Measurements from ENCODE around the gene YAP1.

DNA sequence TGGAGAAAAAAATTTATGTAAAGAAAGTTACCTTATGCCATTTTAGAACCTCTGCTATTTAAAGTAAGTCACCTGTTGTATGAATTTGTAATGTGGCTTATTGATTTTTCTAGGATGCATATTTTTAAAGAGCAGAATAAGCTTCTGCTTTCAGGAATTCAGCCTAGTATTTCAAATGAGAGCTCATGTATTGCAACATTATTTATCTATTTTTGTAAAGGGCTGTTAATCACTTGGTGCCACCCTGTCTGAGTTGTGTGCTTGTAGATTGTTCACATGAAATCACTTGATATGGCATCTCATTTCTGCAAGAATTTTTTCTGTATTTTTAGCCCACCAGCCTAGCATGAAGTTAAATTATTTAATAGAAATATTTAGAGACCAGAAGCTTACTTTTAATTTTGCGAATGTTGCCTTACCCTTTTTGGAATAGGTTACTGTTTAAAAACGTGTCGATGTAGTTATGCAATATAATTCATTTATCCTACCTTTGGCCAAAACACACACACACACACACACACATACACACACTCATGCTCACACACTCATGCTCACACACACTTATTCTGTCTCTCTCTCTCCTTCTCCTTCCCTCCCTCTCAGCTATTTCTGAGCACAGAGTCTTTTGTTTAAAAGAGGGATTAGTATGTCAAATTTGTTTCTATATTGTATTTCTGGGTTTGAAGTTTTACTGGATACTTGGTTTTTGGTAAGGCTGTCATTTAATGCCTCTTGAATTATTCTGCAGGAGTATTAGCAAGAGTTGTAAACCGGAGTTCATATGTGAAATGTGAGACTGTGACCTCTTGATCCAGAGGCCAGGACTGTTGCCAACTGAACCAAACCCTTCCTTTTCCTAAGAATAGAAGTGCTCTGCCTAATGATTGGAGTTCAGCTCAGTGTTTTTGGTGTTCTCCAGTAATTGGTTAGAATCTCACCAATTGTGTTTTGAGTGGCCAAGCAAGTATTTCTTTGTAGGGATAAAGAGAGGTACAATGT is 34.4 kb downstream of the YAP1 start:
- TF ChIP-seq, protein P1, sequence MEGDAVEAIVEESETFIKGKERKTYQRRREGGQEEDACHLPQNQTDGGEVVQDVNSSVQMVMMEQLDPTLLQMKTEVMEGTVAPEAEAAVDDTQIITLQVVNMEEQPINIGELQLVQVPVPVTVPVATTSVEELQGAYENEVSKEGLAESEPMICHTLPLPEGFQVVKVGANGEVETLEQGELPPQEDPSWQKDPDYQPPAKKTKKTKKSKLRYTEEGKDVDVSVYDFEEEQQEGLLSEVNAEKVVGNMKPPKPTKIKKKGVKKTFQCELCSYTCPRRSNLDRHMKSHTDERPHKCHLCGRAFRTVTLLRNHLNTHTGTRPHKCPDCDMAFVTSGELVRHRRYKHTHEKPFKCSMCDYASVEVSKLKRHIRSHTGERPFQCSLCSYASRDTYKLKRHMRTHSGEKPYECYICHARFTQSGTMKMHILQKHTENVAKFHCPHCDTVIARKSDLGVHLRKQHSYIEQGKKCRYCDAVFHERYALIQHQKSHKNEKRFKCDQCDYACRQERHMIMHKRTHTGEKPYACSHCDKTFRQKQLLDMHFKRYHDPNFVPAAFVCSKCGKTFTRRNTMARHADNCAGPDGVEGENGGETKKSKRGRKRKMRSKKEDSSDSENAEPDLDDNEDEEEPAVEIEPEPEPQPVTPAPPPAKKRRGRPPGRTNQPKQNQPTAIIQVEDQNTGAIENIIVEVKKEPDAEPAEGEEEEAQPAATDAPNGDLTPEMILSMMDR (IDR thresholded peaks at IDR 0.05; ENCODE audit: low read depth, low read length, missing input control): no peak
- peak in 1 of 2 donors; percentile 5 for TF ChIP-seq RAD21 (IDR thresholded peaks at IDR 0.05)
- TF ChIP-seq, protein P2, sequence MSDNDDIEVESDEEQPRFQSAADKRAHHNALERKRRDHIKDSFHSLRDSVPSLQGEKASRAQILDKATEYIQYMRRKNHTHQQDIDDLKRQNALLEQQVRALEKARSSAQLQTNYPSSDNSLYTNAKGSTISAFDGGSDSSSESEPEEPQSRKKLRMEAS (IDR thresholded peaks at IDR 0.05): no peak
- TF ChIP-seq TAF1 (conservative IDR thresholded peaks at IDR 0.05): no peak
- TF ChIP-seq, protein P3, sequence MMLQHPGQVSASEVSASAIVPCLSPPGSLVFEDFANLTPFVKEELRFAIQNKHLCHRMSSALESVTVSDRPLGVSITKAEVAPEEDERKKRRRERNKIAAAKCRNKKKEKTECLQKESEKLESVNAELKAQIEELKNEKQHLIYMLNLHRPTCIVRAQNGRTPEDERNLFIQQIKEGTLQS (IDR thresholded peaks at IDR 0.05): no peak
- TF ChIP-seq YY1 (IDR thresholded peaks at IDR 0.05): no peak
- no peak for TF ChIP-seq EGR1 (IDR thresholded peaks at IDR 0.05; ENCODE audit: low read depth in 2 of 2)
- TF ChIP-seq, protein P4, sequence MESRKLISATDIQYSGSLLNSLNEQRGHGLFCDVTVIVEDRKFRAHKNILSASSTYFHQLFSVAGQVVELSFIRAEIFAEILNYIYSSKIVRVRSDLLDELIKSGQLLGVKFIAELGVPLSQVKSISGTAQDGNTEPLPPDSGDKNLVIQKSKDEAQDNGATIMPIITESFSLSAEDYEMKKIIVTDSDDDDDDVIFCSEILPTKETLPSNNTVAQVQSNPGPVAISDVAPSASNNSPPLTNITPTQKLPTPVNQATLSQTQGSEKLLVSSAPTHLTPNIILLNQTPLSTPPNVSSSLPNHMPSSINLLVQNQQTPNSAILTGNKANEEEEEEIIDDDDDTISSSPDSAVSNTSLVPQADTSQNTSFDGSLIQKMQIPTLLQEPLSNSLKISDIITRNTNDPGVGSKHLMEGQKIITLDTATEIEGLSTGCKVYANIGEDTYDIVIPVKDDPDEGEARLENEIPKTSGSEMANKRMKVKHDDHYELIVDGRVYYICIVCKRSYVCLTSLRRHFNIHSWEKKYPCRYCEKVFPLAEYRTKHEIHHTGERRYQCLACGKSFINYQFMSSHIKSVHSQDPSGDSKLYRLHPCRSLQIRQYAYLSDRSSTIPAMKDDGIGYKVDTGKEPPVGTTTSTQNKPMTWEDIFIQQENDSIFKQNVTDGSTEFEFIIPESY (IDR thresholded peaks at IDR 0.05): no peak
- no peak for TF ChIP-seq SP1 (IDR thresholded peaks at IDR 0.05)
- TF ChIP-seq JUND (IDR thresholded peaks at IDR 0.05): no peak
- TF ChIP-seq, protein P5, sequence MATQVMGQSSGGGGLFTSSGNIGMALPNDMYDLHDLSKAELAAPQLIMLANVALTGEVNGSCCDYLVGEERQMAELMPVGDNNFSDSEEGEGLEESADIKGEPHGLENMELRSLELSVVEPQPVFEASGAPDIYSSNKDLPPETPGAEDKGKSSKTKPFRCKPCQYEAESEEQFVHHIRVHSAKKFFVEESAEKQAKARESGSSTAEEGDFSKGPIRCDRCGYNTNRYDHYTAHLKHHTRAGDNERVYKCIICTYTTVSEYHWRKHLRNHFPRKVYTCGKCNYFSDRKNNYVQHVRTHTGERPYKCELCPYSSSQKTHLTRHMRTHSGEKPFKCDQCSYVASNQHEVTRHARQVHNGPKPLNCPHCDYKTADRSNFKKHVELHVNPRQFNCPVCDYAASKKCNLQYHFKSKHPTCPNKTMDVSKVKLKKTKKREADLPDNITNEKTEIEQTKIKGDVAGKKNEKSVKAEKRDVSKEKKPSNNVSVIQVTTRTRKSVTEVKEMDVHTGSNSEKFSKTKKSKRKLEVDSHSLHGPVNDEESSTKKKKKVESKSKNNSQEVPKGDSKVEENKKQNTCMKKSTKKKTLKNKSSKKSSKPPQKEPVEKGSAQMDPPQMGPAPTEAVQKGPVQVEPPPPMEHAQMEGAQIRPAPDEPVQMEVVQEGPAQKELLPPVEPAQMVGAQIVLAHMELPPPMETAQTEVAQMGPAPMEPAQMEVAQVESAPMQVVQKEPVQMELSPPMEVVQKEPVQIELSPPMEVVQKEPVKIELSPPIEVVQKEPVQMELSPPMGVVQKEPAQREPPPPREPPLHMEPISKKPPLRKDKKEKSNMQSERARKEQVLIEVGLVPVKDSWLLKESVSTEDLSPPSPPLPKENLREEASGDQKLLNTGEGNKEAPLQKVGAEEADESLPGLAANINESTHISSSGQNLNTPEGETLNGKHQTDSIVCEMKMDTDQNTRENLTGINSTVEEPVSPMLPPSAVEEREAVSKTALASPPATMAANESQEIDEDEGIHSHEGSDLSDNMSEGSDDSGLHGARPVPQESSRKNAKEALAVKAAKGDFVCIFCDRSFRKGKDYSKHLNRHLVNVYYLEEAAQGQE (IDR thresholded peaks at IDR 0.05): no peak
- peak; percentile 35 to 44 for TF ChIP-seq RXRA (IDR thresholded peaks at IDR 0.05)
- TF ChIP-seq GABPA (IDR thresholded peaks at IDR 0.05 in 1 of 2, conservative IDR thresholded peaks at IDR 0.05 in 1 of 2): no peak

All from liver (tissue), 3 donors.